ENCODE measurements around the gene PAM16.

Gene PAM16

GRCh38 chr16:4361033-4361943 is 10.2 kb upstream of the PAM16 start:
- Histone ChIP-seq H2AFZ (no peak overlapping the region), H3K4me1 (no peaks in the 10 kb centered on the region), H3K4me3 (ENCODE audit: low read depth, low read length) (no peak overlapping the region), H3K27me3 (ENCODE audit: control insufficient read depth, insufficient read depth, low read length) (no peaks in the 10 kb centered on the region), H3K9me3 (ENCODE audit: control insufficient read depth, low read length) (no peaks in the 10 kb centered on the region), H3K4me2 (ENCODE audit: low read length) (no peak overlapping the region), H3K27ac (no peak overlapping the region), H3K9ac (no peak overlapping the region), H3K36me3 (ENCODE audit: control insufficient read depth, insufficient read depth, low read length) (no peaks in the 10 kb centered on the region), H3K79me2 (no peaks in the 10 kb centered on the region)
- TF ChIP-seq CTCF (IDR thresholded peaks at IDR 0.05): no peak

GRCh38 chr16:4360538-4361021 is 9.5 kb upstream of the PAM16 start:
- Histone ChIP-seq H2AFZ (no peak overlapping the region), H3K27me3 (ENCODE audit: control insufficient read depth, insufficient read depth, low read length) (no peaks in the 10 kb centered on the region), H3K4me1 (no peaks in the 10 kb centered on the region), H3K27ac (no peak overlapping the region), H3K4me2 (ENCODE audit: low read length) (no peak overlapping the region), H3K79me2 (no peaks in the 10 kb centered on the region), H3K36me3 (ENCODE audit: control insufficient read depth, insufficient read depth, low read length) (no peaks in the 10 kb centered on the region), H3K4me3 (ENCODE audit: low read depth, low read length) (no peak overlapping the region), H3K9ac (no peak overlapping the region), H3K9me3 (ENCODE audit: control insufficient read depth, low read length) (no peaks in the 10 kb centered on the region)
- no peak for TF ChIP-seq CTCF (IDR thresholded peaks at IDR 0.05)

DNA sequence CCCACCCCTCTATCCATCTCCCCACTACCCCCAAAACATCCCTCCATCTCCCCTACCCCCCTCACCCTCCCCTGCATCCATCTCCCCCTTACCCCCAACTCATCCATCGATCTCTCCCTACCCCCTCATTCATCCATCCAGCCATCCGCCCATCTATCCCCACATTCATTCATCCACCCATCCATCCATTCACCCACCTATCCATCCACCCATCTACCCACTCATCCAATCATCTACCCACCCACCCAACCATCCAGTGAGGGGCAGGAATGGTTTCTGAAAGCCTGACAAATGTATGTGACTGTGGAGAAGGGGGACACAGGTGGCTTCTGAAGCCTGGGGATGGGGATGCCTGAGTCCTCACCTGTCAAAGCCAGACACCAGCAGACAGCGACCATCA is 8.8 kb upstream of the PAM16 start:
- no peaks in the 10 kb centered on the region for H3K36me3 ChIP-seq (ENCODE audit: control insufficient read depth, insufficient read depth, low read length)
- no peak overlapping the region for H3K4me3 ChIP-seq (ENCODE audit: low read depth, low read length)
- H3K9ac ChIP-seq: no peak overlapping the region
- no peaks in the 10 kb centered on the region for H3K9me3 ChIP-seq (ENCODE audit: control insufficient read depth, low read length)
- no peaks in the 10 kb centered on the region for H3K79me2 ChIP-seq
- H3K4me2 ChIP-seq (ENCODE audit: low read length): no peak overlapping the region
- no peaks in the 10 kb centered on the region for H3K4me1 ChIP-seq
- H2AFZ ChIP-seq: no peak overlapping the region
- no peaks in the 10 kb centered on the region for H3K27me3 ChIP-seq (ENCODE audit: control insufficient read depth, insufficient read depth, low read length)
- no peak overlapping the region for H3K27ac ChIP-seq
- TF ChIP-seq CTCF (IDR thresholded peaks at IDR 0.05): no peak

- no peak overlapping the region for H3K4me3 ChIP-seq (ENCODE audit: low read depth, low read length)
- no peaks in the 10 kb centered on the region for H3K4me1 ChIP-seq
- no peak overlapping the region for H3K27ac ChIP-seq
- no peak overlapping the region for H3K9ac ChIP-seq
- H2AFZ ChIP-seq: no peak overlapping the region
- no peaks in the 10 kb centered on the region for H3K36me3 ChIP-seq (ENCODE audit: control insufficient read depth, insufficient read depth, low read length)
- no peaks in the 10 kb centered on the region for H3K9me3 ChIP-seq (ENCODE audit: control insufficient read depth, low read length)
- no peaks in the 10 kb centered on the region for H3K27me3 ChIP-seq (ENCODE audit: control insufficient read depth, insufficient read depth, low read length)
- H3K4me2 ChIP-seq (ENCODE audit: low read length): no peak overlapping the region
- no peaks in the 10 kb centered on the region for H3K79me2 ChIP-seq
- peak; percentile 98 for TF ChIP-seq CTCF (IDR thresholded peaks at IDR 0.05)
These were observed 7.9 kb upstream of the PAM16 start for GRCh38 chr16:4358831-4359561.
